ENCODE measurements around the gene KDM5C. TPM values are rescaled to one million over a fixed set of nuclear protein-coding genes. Genes with fewer than 3 reads are reported as not detected.

Gene KDM5C
- total and polyA plus RNA-seq, 9 of the 15 experiments (the other 6 are each of a cell fraction or from before 2014, with no cell fraction given), result 0.62 to 136 (median 52.4) TPM

DNA sequence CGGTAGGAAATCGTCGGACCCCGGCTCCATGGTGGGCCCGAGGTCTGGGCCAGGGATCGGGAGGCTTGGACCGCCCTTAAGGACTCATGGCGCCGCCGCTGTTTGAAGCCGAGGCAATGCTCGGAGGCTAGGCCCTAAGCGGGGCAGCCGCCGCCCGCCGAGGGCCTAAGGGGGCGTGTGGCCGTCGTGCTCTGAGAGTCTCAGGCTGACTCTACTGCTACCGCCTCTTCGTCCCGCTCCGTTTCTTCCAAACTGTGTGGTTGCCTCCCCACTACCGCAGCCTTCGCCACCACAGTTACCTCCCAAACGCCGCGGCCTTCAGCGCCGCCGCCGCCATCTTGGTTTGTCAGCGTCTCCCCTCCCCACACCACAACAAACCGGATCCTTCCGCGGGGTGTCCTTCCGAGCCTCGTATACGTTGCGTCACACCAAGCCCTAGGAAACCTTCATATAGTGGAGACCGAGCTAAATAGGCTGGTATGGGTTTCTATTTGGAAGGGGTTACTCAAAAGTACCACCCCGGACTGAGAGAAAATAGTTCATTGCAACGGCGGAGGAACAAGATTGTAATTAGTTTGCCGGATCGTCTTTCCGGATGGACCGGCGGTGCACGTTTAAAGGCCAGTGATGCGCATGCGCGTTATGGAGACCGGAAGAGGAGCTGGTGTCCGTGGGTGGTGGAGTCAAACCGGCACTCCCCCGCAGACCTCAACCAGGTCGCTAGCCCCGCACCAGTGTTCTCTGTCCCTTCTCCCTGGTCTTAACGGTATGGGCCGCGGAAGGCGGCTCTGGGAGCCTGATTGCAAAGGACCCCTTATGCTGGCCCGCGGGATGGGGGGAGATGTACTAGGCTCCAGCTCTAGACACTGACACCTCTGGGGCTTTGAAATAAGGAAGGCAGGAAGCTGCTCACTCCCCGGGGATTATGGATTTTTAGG, at the start of gene KDM5C (continued):
- TF ChIP-seq, protein P1, sequence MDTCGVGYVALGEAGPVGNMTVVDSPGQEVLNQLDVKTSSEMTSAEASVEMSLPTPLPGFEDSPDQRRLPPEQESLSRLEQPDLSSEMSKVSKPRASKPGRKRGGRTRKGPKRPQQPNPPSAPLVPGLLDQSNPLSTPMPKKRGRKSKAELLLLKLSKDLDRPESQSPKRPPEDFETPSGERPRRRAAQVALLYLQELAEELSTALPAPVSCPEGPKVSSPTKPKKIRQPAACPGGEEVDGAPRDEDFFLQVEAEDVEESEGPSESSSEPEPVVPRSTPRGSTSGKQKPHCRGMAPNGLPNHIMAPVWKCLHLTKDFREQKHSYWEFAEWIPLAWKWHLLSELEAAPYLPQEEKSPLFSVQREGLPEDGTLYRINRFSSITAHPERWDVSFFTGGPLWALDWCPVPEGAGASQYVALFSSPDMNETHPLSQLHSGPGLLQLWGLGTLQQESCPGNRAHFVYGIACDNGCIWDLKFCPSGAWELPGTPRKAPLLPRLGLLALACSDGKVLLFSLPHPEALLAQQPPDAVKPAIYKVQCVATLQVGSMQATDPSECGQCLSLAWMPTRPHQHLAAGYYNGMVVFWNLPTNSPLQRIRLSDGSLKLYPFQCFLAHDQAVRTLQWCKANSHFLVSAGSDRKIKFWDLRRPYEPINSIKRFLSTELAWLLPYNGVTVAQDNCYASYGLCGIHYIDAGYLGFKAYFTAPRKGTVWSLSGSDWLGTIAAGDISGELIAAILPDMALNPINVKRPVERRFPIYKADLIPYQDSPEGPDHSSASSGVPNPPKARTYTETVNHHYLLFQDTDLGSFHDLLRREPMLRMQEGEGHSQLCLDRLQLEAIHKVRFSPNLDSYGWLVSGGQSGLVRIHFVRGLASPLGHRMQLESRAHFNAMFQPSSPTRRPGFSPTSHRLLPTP (IDR thresholded peaks at IDR 0.05; ENCODE audit: borderline replicate concordance, extremely low read depth, insufficient read length), result no peak
- TF ChIP-seq ZNF785 (CRISPR knock-in tag; IDR thresholded peaks at IDR 0.05), result no peak
- no peak for TF ChIP-seq PTRF (tag; IDR thresholded peaks at IDR 0.05)
- peak; percentile 91 for TF ChIP-seq CHD2 (IDR thresholded peaks at IDR 0.05; ENCODE audit: low read depth, low read length)
- TF ChIP-seq WHSC1 (IDR thresholded peaks at IDR 0.05; ENCODE audit: low read length), result no peak
- TF ChIP-seq ZNF184 (CRISPR knock-in tag; IDR thresholded peaks at IDR 0.05), result no peak
- TF ChIP-seq ZNF77 (CRISPR knock-in tag; IDR thresholded peaks at IDR 0.05), result no peak
- TF ChIP-seq PCBP2 (IDR thresholded peaks at IDR 0.05; ENCODE audit: low read depth, low read length, poor library complexity, severe bottlenecking), result no peak
- TF ChIP-seq ETV5 (CRISPR knock-in tag; IDR thresholded peaks at IDR 0.05; ENCODE audit: low read depth), result peak; percentile 88; the same call in 1 of the 2 replicates
- TF ChIP-seq, protein P2, sequence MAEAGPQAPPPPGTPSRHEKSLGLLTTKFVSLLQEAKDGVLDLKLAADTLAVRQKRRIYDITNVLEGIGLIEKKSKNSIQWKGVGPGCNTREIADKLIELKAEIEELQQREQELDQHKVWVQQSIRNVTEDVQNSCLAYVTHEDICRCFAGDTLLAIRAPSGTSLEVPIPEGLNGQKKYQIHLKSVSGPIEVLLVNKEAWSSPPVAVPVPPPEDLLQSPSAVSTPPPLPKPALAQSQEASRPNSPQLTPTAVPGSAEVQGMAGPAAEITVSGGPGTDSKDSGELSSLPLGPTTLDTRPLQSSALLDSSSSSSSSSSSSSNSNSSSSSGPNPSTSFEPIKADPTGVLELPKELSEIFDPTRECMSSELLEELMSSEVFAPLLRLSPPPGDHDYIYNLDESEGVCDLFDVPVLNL (CRISPR knock-in tag; IDR thresholded peaks at IDR 0.05; ENCODE audit: low read depth), result 0 out of 2 replicates have a peak, but pooled peaks have one; percentile 49
- TF ChIP-seq EHMT2 (IDR thresholded peaks at IDR 0.05), result no peak
- no peak for TF ChIP-seq ZNF347 (CRISPR knock-in tag; IDR thresholded peaks at IDR 0.05; ENCODE audit: low read depth)
- TF ChIP-seq, protein P3, sequence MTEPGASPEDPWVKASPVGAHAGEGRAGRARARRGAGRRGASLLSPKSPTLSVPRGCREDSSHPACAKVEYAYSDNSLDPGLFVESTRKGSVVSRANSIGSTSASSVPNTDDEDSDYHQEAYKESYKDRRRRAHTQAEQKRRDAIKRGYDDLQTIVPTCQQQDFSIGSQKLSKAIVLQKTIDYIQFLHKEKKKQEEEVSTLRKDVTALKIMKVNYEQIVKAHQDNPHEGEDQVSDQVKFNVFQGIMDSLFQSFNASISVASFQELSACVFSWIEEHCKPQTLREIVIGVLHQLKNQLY (CRISPR knock-in tag; conservative IDR thresholded peaks at IDR 0.05), result no peak
- TF ChIP-seq NBN (IDR thresholded peaks at IDR 0.05; ENCODE audit: low read depth), result peak; percentile 90
